ENCODE measurements around the gene CTU2.

Gene CTU2

DNA sequence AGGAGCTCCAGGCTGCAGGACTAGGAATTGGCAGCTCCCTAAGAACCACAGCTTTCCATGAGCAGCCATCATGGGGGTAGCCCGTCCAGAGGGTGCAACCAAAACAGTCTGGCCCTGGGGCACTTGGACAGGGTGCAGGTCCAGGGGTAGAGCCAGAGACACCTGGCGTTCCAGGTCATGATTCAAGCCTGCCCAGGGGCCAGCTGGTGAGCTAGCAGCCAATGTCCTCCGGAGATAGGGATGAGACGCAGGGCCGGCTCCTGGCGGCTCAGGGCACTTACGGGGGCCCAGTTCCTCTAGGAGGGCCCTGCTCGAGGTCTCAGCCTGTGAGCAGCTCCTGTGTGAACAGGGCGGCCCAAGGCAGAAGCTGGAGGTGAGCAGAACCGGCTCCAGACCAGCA is 56.6 kb downstream of the CTU2 start:
- Histone ChIP-seq H3K36me3 (ENCODE audit: control insufficient read depth in 2 of 2, insufficient read depth in 1 of 2, low read length in 2 of 2) (no peaks in the 10 kb centered on the region), H3K27ac (ENCODE audit: extremely low read depth, low read depth, low read length) (no peak overlapping the region), H3K9me3 (ENCODE audit: control insufficient read depth, insufficient read depth, low read depth, low read length) (no peaks in the 10 kb centered on the region), H3K4me3 (ENCODE audit: low read depth, low read length) (no peak overlapping the region), H3K4me1 (ENCODE audit: control insufficient read depth, insufficient read depth, low read length) (peaks cover 8% of the 10 kb centered on the region)
- TF ChIP-seq, protein P1, sequence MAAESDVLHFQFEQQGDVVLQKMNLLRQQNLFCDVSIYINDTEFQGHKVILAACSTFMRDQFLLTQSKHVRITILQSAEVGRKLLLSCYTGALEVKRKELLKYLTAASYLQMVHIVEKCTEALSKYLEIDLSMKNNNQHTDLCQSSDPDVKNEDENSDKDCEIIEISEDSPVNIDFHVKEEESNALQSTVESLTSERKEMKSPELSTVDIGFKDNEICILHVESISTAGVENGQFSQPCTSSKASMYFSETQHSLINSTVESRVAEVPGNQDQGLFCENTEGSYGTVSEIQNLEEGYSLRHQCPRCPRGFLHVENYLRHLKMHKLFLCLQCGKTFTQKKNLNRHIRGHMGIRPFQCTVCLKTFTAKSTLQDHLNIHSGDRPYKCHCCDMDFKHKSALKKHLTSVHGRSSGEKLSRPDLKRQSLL (tag by site-specific recombination; IDR thresholded peaks at IDR 0.05) = 0 out of 2 replicates have a peak, but pooled peaks have one; percentile 15
- no peak for TF ChIP-seq ZBTB20 (tag by site-specific recombination; IDR thresholded peaks at IDR 0.05)
- CTCF ChIA-PET = interaction anchor here (0.7 to 3.2 kb wide), 4 partner anchors 9 to 26 kb away, joined by 3 to 25 read pairs (median 12); no protein-coding TSS in a partner anchor
- POLR2A ChIA-PET = interaction anchor here (1.2 to 2.0 kb wide), 3 partner anchors 8 to 22 kb away, joined by 5 to 6 read pairs (median 5); partner anchors contain the start of gene PIEZO1

- POLR2A ChIA-PET = interaction anchor here (0.9 to 1.2 kb wide), 3 partner anchors 9 to 20 kb away, joined by 3 to 14 read pairs (median 5); no protein-coding TSS in a partner anchor
- H3K4me3 ChIP-seq (ENCODE audit: low read depth, low read length) = no peak overlapping the region
- no peaks in the 10 kb centered on the region for H3K36me3 ChIP-seq (ENCODE audit: control insufficient read depth in 2 of 2, insufficient read depth in 1 of 2, low read length in 2 of 2)
- H3K27ac ChIP-seq (ENCODE audit: extremely low read depth, low read depth, low read length) = no peak overlapping the region
- CTCF ChIA-PET = interaction anchor here (0.6 to 3.2 kb wide), 5 partner anchors 10 to 26 kb away, joined by 4 to 25 read pairs (median 4); no protein-coding TSS in a partner anchor
- TF ChIP-seq ZNF184 (tag by site-specific recombination; IDR thresholded peaks at IDR 0.05) (no peak), ZNF473 (tag by site-specific recombination; IDR thresholded peaks at IDR 0.05) (no peak), ZBTB17 (tag by site-specific recombination; IDR thresholded peaks at IDR 0.05) (peak; percentile 16; the same call in 1 of the 2 replicates), ZBTB11 (tag by site-specific recombination; conservative IDR thresholded peaks at IDR 0.05; ENCODE audit: low read depth) (no peak), ZFP37 (tag by site-specific recombination; IDR thresholded peaks at IDR 0.05) (no peak), ZNF350 (tag by site-specific recombination; IDR thresholded peaks at IDR 0.05) (no peak), ZNF639 (tag by site-specific recombination; IDR thresholded peaks at IDR 0.05) (no peak), ZNF600 (tag by site-specific recombination; IDR thresholded peaks at IDR 0.05) (peak; percentile 12; the same call in 1 of the 2 replicates), ZNF776 (tag by site-specific recombination; IDR thresholded peaks at IDR 0.05; ENCODE audit: borderline replicate concordance) (no peak), GLI4 (tag by site-specific recombination; IDR thresholded peaks at IDR 0.05) (no peak), ZNF302 (tag by site-specific recombination; IDR thresholded peaks at IDR 0.05; ENCODE audit: low read depth) (no peak), ZNF2 (tag by site-specific recombination; IDR thresholded peaks at IDR 0.05) (no peak), MZF1 (tag by site-specific recombination; IDR thresholded peaks at IDR 0.05; ENCODE audit: borderline replicate concordance) (no peak), ZNF704 (tag by site-specific recombination; IDR thresholded peaks at IDR 0.05) (no peak), KLF1 (tag by site-specific recombination; IDR thresholded peaks at IDR 0.05) (no peak)
- TF ChIP-seq, protein P2, sequence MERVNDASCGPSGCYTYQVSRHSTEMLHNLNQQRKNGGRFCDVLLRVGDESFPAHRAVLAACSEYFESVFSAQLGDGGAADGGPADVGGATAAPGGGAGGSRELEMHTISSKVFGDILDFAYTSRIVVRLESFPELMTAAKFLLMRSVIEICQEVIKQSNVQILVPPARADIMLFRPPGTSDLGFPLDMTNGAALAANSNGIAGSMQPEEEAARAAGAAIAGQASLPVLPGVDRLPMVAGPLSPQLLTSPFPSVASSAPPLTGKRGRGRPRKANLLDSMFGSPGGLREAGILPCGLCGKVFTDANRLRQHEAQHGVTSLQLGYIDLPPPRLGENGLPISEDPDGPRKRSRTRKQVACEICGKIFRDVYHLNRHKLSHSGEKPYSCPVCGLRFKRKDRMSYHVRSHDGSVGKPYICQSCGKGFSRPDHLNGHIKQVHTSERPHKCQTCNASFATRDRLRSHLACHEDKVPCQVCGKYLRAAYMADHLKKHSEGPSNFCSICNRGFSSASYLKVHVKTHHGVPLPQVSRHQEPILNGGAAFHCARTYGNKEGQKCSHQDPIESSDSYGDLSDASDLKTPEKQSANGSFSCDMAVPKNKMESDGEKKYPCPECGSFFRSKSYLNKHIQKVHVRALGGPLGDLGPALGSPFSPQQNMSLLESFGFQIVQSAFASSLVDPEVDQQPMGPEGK (tag by site-specific recombination; IDR thresholded peaks at IDR 0.05) = no peak
- TF ChIP-seq, protein P3, sequence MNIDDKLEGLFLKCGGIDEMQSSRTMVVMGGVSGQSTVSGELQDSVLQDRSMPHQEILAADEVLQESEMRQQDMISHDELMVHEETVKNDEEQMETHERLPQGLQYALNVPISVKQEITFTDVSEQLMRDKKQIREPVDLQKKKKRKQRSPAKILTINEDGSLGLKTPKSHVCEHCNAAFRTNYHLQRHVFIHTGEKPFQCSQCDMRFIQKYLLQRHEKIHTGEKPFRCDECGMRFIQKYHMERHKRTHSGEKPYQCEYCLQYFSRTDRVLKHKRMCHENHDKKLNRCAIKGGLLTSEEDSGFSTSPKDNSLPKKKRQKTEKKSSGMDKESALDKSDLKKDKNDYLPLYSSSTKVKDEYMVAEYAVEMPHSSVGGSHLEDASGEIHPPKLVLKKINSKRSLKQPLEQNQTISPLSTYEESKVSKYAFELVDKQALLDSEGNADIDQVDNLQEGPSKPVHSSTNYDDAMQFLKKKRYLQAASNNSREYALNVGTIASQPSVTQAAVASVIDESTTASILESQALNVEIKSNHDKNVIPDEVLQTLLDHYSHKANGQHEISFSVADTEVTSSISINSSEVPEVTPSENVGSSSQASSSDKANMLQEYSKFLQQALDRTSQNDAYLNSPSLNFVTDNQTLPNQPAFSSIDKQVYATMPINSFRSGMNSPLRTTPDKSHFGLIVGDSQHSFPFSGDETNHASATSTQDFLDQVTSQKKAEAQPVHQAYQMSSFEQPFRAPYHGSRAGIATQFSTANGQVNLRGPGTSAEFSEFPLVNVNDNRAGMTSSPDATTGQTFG (tag by site-specific recombination; IDR thresholded peaks at IDR 0.05; ENCODE audit: borderline replicate concordance) = no peak
- no peaks in the 10 kb centered on the region for H3K9me3 ChIP-seq (ENCODE audit: control insufficient read depth, insufficient read depth, low read depth, low read length)
- H3K4me1 ChIP-seq (ENCODE audit: control insufficient read depth, insufficient read depth, low read length) = peaks cover 13% of the 10 kb centered on the region
These were observed 57.3 kb downstream of the CTU2 start for GRCh38 chr16:88763502-88764053.

Measured in HEK293 (cell line).